Type B pancreatic cell (in vitro differentiated cells): ENCODE results near the gene MS4A10. TPM values are rescaled to one million over a fixed set of nuclear protein-coding genes. Genes with fewer than 3 reads are reported as not detected.

Experiments
- DNase-seq: peaks from one replicate; pipeline ENCODE4 v3.0.0; 2021; ENCODE audit warnings: mixed read lengths; ENCODE audit not compliant: unreplicated experiment; ENCODE audit errors: extremely low spot score
- H3K27ac Mint-ChIP-seq: 2 replicates; pipeline ENCODE4 v1.8.0; 2021; ENCODE audit warnings: mild to moderate bottlenecking, mixed read lengths
- H3K27me3 Mint-ChIP-seq: 2 replicates; pipeline ENCODE4 v1.8.0; 2021; ENCODE audit warnings: mixed read lengths
- H3K36me3 Mint-ChIP-seq: 2 replicates; pipeline ENCODE4 v1.8.0; 2021; ENCODE audit warnings: mixed read lengths
- H3K4me1 Mint-ChIP-seq: one replicate; pipeline ENCODE4 v1.8.0; 2021; ENCODE audit warnings: mixed read lengths; ENCODE audit not compliant: unreplicated experiment
- H3K4me3 Mint-ChIP-seq: 2 replicates; pipeline ENCODE4 v1.8.0; 2021; ENCODE audit warnings: mild to moderate bottlenecking, mixed read lengths
- H3K9me3 Mint-ChIP-seq: 2 replicates; pipeline ENCODE4 v1.8.0; 2021; ENCODE audit warnings: mixed read lengths
- total RNA-seq: library from RNA; stranded (reverse); gene quantifications from 2 replicates; pipeline ENCODE4 v1.2.1, GENCODE V29; 2021; ENCODE audit warnings: low replicate concordance
- TF ChIP-seq, protein P1 (sequence below): fragments of 200-600 bp; sonication (generic); conservative IDR thresholded peaks from 2 replicates; pipeline ENCODE4 v1.5.0; 2021; ENCODE audit warnings: antibody characterized with exemption, mild to moderate bottlenecking

The MS4A10 gene
- total RNA-seq, 1 donor from 2014 or later = not detected

DNA sequence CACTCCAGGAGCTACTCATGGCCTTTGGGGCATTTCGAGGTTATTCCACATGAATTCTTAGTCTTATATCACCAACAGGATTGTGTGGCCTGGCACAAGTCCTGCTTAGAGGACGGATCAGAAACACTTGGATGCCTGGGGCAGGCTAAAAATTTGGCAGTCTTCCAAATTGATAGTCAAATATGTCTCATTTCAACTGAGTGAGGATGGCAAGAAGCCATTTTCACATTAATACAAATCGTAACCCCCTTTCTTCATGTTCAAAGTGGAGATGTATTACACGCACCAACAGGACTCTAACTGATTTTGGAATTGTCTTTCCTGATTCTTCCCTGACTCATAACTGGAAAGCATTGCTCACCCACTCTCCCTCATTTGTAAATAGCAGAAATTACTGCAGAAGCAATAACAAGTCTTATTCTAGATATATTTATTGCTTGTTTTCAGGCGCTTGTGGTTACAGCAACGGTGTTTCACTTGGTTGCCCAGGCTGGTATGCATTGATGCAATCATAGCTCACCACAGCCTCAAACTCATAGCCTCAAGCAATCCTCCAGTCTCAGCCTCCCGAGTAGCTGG lies 46.5 kb downstream of the MS4A10 start:
- Mint-ChIP-seq H3K27me3 (peaks cover 31% of the 10 kb centered on the region), H3K27ac (no peak overlapping the region), H3K4me1 (no peaks in the 10 kb centered on the region), H3K9me3 (no peaks in the 10 kb centered on the region), H3K36me3 (no peaks in the 10 kb centered on the region), H3K4me3 (no peak overlapping the region)
- TF ChIP-seq, protein P1, sequence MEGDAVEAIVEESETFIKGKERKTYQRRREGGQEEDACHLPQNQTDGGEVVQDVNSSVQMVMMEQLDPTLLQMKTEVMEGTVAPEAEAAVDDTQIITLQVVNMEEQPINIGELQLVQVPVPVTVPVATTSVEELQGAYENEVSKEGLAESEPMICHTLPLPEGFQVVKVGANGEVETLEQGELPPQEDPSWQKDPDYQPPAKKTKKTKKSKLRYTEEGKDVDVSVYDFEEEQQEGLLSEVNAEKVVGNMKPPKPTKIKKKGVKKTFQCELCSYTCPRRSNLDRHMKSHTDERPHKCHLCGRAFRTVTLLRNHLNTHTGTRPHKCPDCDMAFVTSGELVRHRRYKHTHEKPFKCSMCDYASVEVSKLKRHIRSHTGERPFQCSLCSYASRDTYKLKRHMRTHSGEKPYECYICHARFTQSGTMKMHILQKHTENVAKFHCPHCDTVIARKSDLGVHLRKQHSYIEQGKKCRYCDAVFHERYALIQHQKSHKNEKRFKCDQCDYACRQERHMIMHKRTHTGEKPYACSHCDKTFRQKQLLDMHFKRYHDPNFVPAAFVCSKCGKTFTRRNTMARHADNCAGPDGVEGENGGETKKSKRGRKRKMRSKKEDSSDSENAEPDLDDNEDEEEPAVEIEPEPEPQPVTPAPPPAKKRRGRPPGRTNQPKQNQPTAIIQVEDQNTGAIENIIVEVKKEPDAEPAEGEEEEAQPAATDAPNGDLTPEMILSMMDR = no peak
- no peak for DNase-seq

DNA sequence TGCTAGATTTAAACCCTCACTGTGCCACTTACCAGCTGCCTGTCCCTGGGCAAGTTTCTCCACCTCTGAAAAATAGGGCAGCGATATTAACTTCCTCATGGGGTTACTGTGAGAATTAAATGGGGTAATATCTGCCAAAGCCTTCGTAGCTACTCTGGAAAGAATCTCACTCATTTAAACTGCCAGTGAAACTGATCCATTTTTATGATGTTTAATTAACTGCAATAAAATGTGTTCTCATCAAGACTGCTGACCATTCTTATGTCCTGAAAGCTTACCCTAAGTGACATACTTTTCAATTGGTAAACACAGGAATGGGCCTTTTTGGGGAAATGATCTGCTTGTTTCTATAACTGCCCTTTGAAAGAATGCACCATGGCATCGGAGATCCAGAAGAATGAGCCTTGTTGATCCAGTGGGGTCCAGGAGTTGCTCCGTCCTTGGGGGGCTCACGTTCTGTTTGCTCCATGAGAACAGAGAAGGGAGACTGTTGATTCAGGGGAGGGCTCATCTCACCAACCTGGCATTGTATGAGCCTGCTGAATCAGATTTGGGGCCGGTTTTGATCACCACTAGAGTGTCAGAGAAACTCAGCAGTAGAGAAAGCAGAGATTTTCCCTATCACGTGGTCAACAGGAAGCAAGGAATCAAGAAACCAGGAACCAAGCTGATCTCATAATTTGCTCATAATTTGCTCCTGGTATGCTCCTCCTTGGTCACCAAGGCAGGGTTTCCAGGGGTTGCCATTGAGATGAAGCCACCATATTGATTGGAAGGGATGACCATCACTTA lies 49.8 kb downstream of the MS4A10 start:
- no peak overlapping the region for H3K27ac Mint-ChIP-seq
- H3K9me3 Mint-ChIP-seq = no peaks in the 10 kb centered on the region
- H3K4me3 Mint-ChIP-seq = no peak overlapping the region
- H3K27me3 Mint-ChIP-seq = peaks cover 31% of the 10 kb centered on the region
- DNase-seq = no peak
- no peaks in the 10 kb centered on the region for H3K4me1 Mint-ChIP-seq
- no peaks in the 10 kb centered on the region for H3K36me3 Mint-ChIP-seq
- TF ChIP-seq, protein P1 = no peak

DNA sequence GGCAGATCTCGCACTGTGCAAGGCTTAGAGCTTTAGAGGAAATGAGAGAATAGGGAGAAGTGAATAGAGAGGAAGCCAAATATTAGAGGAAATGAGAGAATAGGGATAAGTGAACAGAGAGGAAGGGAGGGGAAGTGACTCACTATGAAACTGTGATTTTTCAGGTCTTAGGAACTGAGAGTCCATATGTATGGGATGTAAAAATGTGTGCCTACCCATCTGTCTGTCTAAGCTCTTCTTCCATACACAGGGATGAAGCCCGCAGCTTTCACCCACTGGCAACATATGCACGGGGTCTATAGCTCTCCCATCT lies 50.4 kb downstream of the MS4A10 start:
- DNase-seq = no peak
- H3K27ac Mint-ChIP-seq = no peak overlapping the region
- TF ChIP-seq, protein P1 = no peak
- H3K9me3 Mint-ChIP-seq = no peaks in the 10 kb centered on the region
- no peaks in the 10 kb centered on the region for H3K4me1 Mint-ChIP-seq
- peaks cover 31% of the 10 kb centered on the region for H3K27me3 Mint-ChIP-seq
- H3K4me3 Mint-ChIP-seq = no peak overlapping the region
- H3K36me3 Mint-ChIP-seq = no peaks in the 10 kb centered on the region

DNA sequence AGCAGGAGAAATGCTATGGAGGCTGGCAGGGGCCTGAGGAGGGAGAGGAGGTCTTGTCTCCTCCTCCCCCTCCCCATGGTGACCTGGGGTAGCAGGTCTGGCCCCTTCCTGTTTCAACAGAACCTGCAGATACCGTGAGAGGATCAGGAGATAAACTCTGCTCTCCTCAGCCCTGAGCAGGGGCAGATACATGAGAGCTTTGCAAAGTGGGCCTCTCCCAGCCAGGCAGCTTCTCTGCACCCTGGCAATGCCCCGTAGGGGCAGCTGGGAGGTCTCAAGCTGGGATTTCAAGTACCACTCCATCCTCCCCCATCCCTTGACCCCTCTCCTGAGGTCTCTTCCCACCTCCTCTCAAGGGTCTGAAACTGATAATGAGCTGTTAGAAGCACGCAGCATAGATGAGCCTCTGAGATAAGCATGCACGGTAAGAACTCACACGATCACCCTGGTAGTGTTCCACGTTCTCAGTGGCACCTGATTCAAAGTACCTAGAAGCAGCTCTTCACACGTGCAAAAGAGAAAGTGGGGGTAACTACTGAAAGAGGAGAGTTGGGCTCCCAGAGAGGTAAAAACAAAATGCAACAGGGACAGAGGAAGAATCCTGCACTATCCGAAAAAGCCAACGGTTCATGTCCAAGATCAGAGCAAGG lies 51.9 kb downstream of the MS4A10 start:
- no peaks in the 10 kb centered on the region for H3K9me3 Mint-ChIP-seq
- H3K4me3 Mint-ChIP-seq = no peak overlapping the region
- peaks cover 28% of the 10 kb centered on the region for H3K27me3 Mint-ChIP-seq
- H3K27ac Mint-ChIP-seq = no peak overlapping the region
- H3K36me3 Mint-ChIP-seq = no peaks in the 10 kb centered on the region
- no peak for DNase-seq
- H3K4me1 Mint-ChIP-seq = peaks cover 10% of the 10 kb centered on the region
- TF ChIP-seq, protein P1 = no peak

DNA sequence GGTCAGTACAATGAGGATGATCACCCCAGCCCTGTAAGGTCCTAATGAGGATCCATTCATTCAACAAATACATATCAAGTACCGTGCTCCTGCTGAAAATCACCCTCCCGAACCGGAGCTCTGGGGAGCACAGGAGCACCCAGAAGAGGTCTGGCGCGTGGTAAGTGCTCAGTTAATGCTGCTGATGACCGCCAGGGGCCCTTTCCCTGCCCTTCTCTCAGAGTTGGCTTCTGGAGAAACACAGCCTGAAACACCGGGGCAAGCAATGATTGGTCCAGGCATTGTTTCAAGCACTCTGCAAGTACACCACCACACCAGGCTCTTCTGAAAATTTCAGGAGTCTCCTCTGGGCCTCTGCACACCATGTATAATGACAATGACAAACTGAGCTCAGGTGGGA lies 53.0 kb downstream of the MS4A10 start:
- DNase-seq = no peak
- Mint-ChIP-seq H3K36me3 (no peaks in the 10 kb centered on the region), H3K27ac (no peak overlapping the region), H3K9me3 (no peaks in the 10 kb centered on the region), H3K4me1 (peaks cover 14% of the 10 kb centered on the region), H3K27me3 (peaks cover 19% of the 10 kb centered on the region), H3K4me3 (no peak overlapping the region)
- TF ChIP-seq, protein P1 = peak; percentile 60
